IPS DF 19.7 (cell line): Measurements from ENCODE around the gene UBQLN4.

ENCODE experiments used
- DNase-seq: peaks from one replicate; pipeline ENCODE4 v3.0.0-alpha.2; 2013; ENCODE audit warnings: low read depth, low spot score

Gene UBQLN4

DNA sequence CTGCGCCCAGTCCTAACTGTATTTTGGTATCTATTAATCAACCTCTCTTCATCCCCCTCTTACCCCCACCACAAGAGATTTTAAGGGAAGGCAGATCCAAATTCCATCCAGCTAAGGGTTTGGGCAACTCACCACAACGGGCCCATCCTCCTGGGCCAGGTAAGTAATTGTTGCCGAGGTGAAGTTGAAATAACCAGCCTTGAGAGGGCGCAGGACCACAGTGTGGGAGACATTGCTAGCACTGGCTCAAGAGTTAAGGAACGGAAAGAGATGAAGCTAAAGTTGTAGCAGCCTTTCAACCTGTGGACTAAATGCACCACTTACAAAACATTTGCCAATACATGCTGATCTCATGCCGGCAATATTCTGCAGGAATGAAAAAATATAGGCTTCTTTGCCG lies 38.8 kb downstream of the UBQLN4 start:
- DNase-seq, result no peak

DNA sequence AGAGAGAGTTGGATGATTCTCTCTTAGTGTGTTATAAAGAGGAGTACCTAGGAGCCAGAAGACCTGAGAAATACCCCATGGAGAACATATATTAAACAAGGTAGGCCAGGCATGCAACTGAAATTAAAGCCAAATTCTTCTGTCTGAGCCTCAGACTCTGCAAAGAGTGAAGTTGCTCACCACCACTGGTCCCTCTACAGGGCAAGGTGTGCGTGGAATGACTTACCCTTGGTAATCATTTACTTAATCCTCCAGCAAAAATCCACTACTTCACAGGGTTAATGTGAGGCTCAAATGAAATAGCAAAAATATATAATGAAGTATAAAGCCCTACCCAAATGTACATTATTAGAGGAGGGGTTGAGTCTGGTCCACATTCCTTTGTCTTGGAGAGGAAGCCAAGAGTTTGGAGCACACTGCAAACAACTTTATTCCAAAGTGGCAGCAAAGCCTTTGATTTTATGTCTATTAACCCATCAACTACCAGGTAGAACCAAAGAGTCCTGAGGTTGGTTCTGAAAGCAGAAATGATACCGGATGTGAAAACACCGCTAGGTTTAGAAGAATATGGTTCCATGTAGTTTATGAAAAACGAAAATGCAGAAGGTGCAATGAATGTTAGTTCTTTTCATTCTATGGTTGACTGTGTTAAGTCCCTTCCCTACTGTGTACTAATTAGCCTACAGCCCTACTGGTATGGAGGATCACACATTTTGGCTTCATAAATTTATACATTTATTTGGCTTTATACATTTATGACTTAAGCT lies 41.4 kb downstream of the UBQLN4 start:
- no peak for DNase-seq

GRCh38 chr1:156009404-156009803 lies 44.2 kb downstream of the UBQLN4 start:
- no peak for DNase-seq

DNA sequence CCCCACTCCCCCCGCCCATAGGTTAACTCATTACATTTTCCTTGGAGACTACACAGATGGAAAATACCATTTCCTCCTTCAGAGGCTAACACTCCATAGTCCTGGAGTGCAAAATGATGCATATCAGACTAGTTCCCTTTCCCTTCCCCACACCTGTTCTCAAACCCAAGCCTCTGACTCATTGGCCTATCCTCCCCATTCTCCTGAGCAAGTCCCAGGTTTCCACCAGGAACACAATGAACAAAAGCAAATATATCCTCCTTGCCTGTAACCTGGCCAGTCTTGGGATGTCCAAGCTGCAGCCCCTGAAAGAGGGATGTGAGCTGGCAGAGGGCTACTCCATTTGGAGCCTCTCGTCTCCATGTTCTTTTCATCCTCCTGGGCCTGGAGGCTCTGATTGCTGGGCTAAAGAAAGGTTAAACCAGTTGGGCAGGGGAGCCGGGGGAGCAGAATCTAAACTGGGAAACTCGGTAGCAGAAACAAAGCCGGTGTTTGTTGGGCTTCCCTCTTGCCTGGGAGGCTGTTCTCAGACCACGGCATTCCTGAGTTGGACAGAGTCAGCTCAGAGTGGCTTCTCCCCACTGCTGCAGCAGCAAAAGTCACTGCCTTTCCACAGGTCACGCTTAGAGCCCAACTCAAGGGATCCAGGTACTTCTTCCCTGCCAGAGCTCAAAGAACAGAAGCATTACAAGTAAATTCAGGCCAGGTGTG lies 46.8 kb downstream of the UBQLN4 start:
- DNase-seq, result no peak

DNA sequence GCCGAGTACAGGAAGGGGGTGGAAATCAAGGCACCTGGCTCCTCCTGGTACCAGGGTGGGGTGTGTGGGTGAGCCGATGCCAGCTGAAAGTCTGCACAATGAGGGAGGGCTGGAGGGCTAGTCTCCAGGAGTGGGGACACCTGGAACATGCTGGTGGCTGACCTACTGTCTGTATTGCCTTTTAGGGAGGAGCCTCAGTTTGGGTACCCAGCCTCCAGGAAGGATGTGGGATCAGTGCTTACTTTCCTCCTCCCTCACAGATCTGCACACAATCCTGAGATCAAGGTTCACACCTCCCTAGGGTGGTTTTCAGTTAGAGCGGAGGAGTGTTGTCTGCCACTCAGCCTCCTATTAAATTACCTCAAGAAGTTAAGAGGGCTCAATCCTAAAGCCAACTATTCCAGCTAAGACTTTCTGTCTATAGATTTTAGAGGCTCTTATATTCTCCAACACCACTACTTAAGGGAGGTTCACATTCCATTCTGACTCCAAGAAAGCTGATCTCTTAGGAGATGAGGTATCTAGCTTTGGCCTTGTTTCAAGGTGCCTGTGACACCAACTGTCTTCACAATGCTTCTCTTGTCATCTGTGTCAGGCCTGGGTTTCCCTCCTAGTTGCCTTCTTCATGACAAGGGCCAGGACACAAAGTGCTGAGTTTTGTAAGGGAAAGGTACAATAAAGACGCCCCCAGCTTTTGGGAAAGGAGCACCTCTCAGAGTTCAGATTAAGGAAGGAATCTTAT lies 48.6 kb downstream of the UBQLN4 start:
- no peak for DNase-seq

GRCh38 chr1:156003923-156004188 lies 49.7 kb downstream of the UBQLN4 start:
- no peak for DNase-seq

- DNase-seq, result no peak
Measured at GRCh38 chr1:156002188-156002911, 51.2 kb downstream of the UBQLN4 start.

DNA sequence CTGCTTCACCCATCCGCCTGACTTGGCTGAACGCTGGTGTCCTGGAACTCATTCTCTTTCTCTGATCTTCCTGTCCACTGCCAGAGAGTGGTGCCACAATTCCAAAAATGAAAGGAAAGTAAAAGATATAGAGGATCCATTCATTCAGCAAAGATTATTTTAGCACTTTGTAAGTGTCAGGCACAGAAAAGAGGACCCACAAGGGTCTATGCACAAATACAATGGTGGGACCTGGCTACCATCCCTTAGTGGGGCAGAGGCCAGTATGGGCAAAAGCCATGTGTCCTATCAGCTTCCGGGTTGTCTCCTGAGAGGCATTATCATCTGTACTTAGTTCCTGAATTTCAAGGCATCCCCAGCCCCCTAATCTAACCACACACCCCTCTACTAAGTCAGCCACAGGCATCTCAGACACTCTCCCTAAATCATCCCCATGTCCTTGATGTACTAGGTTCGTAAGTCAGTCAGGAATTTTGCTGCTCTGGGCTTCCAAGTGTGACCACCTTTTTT lies 51.9 kb downstream of the UBQLN4 start:
- no peak for DNase-seq

DNA sequence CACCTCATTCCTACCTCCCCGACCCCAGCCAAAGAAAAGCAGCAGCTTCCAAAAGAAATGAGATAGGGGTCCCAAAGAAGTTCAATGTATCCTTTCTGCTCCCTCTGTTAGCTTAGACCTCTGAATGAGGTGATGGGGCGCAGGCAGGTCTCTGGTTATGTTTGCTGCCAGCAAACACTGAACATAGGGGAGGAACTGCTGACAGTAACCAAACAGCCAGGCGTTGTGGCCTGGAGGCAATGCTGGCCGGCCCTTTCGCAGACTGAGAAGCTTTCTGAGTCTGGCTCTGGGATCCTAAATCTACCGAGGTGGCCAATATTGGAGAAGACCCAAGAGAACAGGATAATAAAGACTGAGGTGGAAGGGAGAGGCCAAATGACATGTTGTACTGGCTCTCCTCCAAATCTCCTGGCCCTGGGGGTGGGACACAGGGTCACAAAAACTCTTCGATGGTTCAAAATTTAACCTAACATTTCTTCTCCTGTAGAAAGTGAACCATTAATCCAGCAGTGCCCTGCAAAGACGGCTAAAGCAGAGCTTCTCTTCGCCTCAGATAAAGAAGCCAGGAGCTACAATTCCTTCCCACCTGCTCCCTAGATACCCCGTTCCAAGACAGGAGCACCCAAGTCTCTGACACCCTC lies 52.5 kb downstream of the UBQLN4 start:
- no peak for DNase-seq

GRCh38 chr1:155999964-156000363 lies 53.6 kb downstream of the UBQLN4 start:
- no peak for DNase-seq

DNA sequence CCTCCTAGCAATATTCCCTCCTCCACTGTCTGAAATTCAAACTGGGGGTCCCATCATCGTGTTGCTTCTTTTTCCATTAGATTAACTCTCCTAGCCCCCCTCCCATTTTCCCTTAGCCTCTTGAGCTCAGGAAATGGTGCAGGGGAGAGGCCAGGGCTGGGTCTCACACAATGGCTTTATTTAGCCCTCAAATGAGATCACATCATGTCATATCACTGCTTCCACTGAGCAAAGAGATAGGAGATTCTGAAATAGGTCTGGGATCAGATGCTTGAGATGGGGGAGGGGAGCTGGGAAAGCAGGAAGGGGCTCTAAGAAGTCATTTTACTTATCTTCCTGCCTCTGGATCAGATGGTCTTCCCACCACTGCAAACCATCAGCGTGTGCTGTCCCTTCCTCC lies 57.4 kb downstream of the UBQLN4 start:
- DNase-seq, result no peak

GRCh38 chr1:155993595-155993994 lies 60.0 kb downstream of the UBQLN4 start:
- no peak for DNase-seq

GRCh38 chr1:155990005-155990739 lies 63.4 kb downstream of the UBQLN4 start:
- DNase-seq, result no peak

DNA sequence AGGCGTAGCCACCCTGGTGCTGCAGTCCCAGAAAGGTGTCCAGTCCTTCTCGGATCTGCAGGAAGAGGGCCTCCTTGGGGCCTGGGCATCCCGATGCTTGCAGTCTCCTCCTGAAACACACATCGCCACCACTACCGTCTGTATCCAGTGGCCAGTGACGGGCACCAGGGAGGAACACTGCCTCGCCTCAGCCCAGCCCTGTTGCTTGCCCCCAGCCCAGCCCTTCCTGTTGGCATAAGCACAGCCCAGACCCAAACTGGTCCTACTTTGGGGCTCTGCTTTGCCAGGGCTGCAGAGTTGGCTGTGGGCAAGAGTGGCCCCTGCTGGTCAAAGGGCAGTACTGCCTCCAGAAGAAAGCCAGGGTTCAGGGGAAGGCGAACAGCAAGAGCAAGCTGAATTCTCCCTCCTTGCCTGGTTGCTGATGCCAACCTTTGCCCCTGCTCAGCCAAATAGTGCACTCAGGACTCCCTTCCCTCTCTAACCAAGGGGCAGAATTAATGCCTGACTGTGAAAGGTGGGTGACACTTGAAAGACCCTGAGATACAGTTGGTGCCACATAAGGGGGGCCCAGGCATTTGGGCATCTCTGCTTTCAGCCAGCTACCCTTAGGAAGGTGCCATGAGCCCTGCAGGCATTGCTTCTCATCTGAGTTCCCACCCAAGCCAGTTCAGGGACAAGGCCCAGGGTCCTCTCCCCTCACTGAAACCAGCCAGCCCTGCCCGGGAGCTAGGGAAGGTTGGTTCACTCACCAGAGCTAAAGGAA lies 64.2 kb downstream of the UBQLN4 start:
- no peak for DNase-seq
